Neural cell (in vitro differentiated cells): Measurements from ENCODE around the gene PDCD1LG2.

Source experiments
- EP300 ChIP-seq: fragments of 450-650 bp; conservative IDR thresholded peaks from 2 replicates; pipeline ENCODE4 v1.6.1; 2014; ENCODE audit warnings: antibody characterized with exemption, mild to moderate bottlenecking, moderate library complexity; ENCODE audit not compliant: poor library complexity, severe bottlenecking
- MXI1 ChIP-seq: fragments of 450-650 bp; conservative IDR thresholded peaks from 2 replicates; pipeline ENCODE4 v1.6.1; 2014; ENCODE audit warnings: antibody characterized with exemption, mild to moderate bottlenecking; ENCODE audit not compliant: poor library complexity, severe bottlenecking
- TF ChIP-seq, protein P1 (sequence below): fragments of 450-650 bp; IDR thresholded peaks from 2 replicates; pipeline ENCODE4 v1.5.1; 2014; ENCODE audit warnings: antibody characterized with exemption, mild to moderate bottlenecking, moderate library complexity; ENCODE audit not compliant: poor library complexity, severe bottlenecking

DNA sequence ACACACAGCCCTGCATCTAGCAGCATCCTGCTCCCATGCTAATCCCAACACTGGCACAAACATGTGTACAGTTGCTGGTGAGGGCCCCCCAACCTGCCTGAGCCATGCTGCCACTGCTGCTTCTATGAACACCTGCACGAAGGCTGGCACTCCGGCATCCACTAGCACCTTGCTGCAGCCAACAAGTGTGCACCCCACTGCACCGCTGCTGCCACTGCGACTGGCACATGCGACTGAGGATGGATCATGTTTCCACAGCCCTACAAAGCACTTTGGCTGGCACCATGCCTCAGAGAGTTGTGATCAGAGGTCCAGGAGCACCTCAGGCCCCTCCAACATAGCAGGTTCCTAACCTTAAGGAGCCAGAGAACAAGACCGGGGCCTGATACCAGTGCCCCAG, 7.8 kb upstream of the PDCD1LG2 start:
- TF ChIP-seq, protein P1, sequence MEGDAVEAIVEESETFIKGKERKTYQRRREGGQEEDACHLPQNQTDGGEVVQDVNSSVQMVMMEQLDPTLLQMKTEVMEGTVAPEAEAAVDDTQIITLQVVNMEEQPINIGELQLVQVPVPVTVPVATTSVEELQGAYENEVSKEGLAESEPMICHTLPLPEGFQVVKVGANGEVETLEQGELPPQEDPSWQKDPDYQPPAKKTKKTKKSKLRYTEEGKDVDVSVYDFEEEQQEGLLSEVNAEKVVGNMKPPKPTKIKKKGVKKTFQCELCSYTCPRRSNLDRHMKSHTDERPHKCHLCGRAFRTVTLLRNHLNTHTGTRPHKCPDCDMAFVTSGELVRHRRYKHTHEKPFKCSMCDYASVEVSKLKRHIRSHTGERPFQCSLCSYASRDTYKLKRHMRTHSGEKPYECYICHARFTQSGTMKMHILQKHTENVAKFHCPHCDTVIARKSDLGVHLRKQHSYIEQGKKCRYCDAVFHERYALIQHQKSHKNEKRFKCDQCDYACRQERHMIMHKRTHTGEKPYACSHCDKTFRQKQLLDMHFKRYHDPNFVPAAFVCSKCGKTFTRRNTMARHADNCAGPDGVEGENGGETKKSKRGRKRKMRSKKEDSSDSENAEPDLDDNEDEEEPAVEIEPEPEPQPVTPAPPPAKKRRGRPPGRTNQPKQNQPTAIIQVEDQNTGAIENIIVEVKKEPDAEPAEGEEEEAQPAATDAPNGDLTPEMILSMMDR: no peak
- TF ChIP-seq MXI1 (no peak), EP300 (no peak)
